ENCODE measurements around the gene FAM200C. TPM values are rescaled to one million over a fixed set of nuclear protein-coding genes. Genes with fewer than 3 reads are reported as not detected.

FAM200C gene
- total RNA-seq, 1 donor from 2014 or later = 8.1 TPM

DNA sequence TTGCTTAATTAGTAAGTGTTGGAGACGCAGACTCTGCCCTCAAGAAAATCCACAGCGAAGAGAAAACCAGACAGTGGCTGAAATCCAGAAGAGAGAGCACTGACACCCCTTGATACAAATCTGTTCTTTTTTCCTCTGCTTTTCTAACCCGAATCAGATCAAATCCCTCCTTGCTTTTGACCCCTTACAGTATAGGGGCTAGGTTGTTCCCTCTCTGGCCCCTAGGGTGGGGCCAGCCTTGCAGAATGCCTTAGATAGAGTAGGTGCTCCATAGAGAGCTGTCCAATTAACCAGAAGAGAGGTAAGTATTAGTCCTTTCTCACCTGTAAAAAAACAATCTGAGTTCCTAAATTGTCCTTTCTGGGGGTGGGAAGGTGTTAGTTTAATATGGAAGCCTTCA is 39.5 kb downstream of the FAM200C start:
- H3K36me3 Mint-ChIP-seq = no peaks in the 10 kb centered on the region
- no peak for DNase-seq (ENCODE audit: extremely low spot score, unreplicated experiment)
- H3K4me3 Mint-ChIP-seq = no peak overlapping the region
- TF ChIP-seq, protein P1, sequence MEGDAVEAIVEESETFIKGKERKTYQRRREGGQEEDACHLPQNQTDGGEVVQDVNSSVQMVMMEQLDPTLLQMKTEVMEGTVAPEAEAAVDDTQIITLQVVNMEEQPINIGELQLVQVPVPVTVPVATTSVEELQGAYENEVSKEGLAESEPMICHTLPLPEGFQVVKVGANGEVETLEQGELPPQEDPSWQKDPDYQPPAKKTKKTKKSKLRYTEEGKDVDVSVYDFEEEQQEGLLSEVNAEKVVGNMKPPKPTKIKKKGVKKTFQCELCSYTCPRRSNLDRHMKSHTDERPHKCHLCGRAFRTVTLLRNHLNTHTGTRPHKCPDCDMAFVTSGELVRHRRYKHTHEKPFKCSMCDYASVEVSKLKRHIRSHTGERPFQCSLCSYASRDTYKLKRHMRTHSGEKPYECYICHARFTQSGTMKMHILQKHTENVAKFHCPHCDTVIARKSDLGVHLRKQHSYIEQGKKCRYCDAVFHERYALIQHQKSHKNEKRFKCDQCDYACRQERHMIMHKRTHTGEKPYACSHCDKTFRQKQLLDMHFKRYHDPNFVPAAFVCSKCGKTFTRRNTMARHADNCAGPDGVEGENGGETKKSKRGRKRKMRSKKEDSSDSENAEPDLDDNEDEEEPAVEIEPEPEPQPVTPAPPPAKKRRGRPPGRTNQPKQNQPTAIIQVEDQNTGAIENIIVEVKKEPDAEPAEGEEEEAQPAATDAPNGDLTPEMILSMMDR (conservative IDR thresholded peaks at IDR 0.05) = no peak
- H3K27ac Mint-ChIP-seq = peak overlapping the region; percentile 66
- no peaks in the 10 kb centered on the region for H3K9me3 Mint-ChIP-seq
- no peaks in the 10 kb centered on the region for H3K27me3 Mint-ChIP-seq
- H3K4me1 Mint-ChIP-seq (ENCODE audit: unreplicated experiment) = peaks cover 24% of the 10 kb centered on the region

DNA sequence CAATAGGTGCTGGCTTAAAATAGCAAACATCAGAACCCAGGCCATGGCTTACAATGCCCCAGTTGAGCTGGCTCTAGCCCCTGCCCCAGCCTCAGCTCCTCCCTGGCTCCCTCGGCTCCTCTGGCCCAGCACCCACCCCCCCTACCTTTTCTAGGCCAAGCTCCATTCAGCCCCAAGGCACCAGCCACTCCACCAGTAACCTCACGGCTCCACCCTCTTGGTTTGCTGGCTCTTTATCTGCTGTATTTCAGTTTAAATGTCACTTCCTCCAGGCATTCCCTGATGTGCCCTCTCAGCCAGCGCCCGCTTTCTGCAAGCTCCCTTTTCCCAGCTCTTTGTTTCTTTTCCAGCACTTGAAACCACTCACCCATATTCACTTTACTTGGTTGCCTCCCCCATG is 40.0 kb downstream of the FAM200C start:
- no peaks in the 10 kb centered on the region for H3K27me3 Mint-ChIP-seq
- H3K9me3 Mint-ChIP-seq = no peaks in the 10 kb centered on the region
- DNase-seq (ENCODE audit: extremely low spot score, unreplicated experiment) = no peak
- H3K4me1 Mint-ChIP-seq (ENCODE audit: unreplicated experiment) = peaks cover 24% of the 10 kb centered on the region
- H3K36me3 Mint-ChIP-seq = no peaks in the 10 kb centered on the region
- peak overlapping the region; percentile 66 for H3K27ac Mint-ChIP-seq
- H3K4me3 Mint-ChIP-seq = no peak overlapping the region
- TF ChIP-seq, protein P1 (conservative IDR thresholded peaks at IDR 0.05) = no peak

DNA sequence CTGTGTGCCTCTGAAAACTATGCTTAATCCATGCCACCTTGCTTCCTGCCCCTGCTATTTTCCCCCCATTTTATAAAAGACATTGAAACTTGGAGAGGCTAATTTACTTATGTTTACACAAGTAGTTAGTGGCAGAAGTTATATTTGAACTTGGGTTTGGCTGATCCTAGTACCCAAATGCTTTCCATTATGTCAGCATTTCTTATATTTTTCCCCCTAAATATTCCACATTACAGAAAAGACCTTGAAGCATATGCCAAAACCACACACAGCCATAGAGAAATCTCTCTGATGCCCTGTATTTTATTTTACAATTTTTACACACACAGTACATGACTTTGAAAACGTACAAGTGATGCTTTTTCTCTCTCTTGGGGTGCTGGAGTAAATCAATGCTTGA is 40.6 kb downstream of the FAM200C start:
- Mint-ChIP-seq H3K9me3 (no peaks in the 10 kb centered on the region), H3K4me1 (ENCODE audit: unreplicated experiment) (peaks cover 24% of the 10 kb centered on the region), H3K4me3 (no peak overlapping the region), H3K27me3 (no peaks in the 10 kb centered on the region), H3K27ac (no peak overlapping the region), H3K36me3 (no peaks in the 10 kb centered on the region)
- TF ChIP-seq, protein P1 (conservative IDR thresholded peaks at IDR 0.05) = no peak
- no peak for DNase-seq (ENCODE audit: extremely low spot score, unreplicated experiment)

DNA sequence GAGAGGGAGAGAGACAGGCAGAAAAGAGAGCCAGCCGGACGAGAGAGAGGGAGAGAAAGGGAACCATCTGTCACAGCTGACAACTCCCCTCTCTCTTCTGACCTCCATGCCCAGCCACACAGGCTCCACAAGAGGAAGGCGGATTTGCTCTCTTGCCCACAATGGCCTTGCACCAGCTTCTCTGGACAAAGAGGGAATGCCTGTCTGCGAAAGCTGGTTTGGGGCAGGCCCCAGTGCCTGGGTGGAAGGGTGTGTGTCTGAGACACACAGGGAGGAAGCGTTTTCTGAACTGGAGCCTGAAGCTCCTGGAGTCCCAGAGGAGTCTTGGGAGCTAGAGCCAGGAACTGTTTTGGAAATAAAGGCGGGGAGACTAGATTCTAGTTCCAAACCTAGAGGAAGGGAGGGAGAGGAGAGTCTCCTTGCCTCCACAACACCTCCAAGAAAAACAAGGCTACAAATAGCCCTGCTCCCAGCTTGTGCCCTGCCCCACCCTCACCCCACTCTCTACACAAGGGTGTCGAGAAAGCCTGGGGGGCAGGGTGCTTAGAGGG is 41.9 kb downstream of the FAM200C start:
- Mint-ChIP-seq H3K4me1 (ENCODE audit: unreplicated experiment) (peaks cover 17% of the 10 kb centered on the region), H3K27me3 (no peaks in the 10 kb centered on the region), H3K36me3 (no peaks in the 10 kb centered on the region), H3K9me3 (no peaks in the 10 kb centered on the region), H3K27ac (no peak overlapping the region), H3K4me3 (no peak overlapping the region)
- TF ChIP-seq, protein P1 (conservative IDR thresholded peaks at IDR 0.05) = no peak
- DNase-seq (ENCODE audit: extremely low spot score, unreplicated experiment) = no peak

DNA sequence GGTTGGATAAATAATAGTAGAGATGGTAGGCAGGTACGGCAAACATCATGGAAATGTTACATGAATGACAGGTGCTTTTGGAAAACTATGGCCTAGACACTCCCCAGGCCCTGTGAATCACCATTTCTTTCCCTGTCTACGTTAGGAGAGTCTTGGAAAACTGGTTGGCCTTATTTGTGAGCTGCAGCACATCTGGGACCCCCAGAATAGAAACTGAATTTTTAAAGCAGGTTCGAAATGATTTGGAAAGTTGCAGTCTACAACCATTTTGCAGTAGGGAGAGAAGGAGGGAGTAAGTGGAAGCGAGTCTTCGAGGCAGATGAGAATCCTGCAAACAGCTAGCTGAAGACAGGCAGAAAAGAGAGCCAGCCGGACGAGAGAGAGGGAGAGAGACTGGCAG is 42.5 kb downstream of the FAM200C start:
- DNase-seq (ENCODE audit: extremely low spot score, unreplicated experiment) = no peak
- Mint-ChIP-seq H3K4me1 (ENCODE audit: unreplicated experiment) (peaks cover 17% of the 10 kb centered on the region), H3K27ac (no peak overlapping the region), H3K9me3 (no peaks in the 10 kb centered on the region), H3K27me3 (no peaks in the 10 kb centered on the region), H3K4me3 (no peak overlapping the region), H3K36me3 (no peaks in the 10 kb centered on the region)
- TF ChIP-seq, protein P1 (conservative IDR thresholded peaks at IDR 0.05) = no peak
